Choroid plexus epithelial cell (primary cell): ENCODE measurements around the gene MRPL20.
A peak's percentile ranks its signal among the peaks of the same experiment; 100 is the strongest.

ENCODE experiments used
- DNase-seq: peaks from one replicate; pipeline ENCODE4 v3.0.0-alpha.2; 2010; ENCODE audit warnings: low read depth
- H3K4me3 ChIP-seq: 2 replicates; pipeline ENCODE4 v1.5.1; 2011; ENCODE audit warnings: low read depth, mild to moderate bottlenecking, control low read depth, low read length, moderate library complexity
- CTCF ChIP-seq: conservative IDR thresholded peaks from 2 replicates; pipeline ENCODE4 v1.5.1; 2011; ENCODE audit warnings: low read depth, mild to moderate bottlenecking, control low read depth, inconsistent platforms, low read length, moderate library complexity

MRPL20 gene

GRCh38 chr1:1358433-1359271, 48.4 kb downstream of the MRPL20 start, which contains the start of gene MXRA8:
Gene MXRA8, minus strand, starts transcription at chr1:1358555. Its CDS starts 51 bp downstream, at chr1:1358504.
- no peak for TF ChIP-seq CTCF
- peak within 1 kb of the TSS; percentile 62 for H3K4me3 ChIP-seq
- peak; percentile 68 for DNase-seq

- peak overlapping the region; percentile 62 for H3K4me3 ChIP-seq
- DNase-seq, result peak; percentile 29
- no peak for TF ChIP-seq CTCF
These were observed 49.1 kb downstream of the MRPL20 start for GRCh38 chr1:1357871-1358432.

- DNase-seq, result no peak
- H3K4me3 ChIP-seq, result peak overlapping the region; percentile 62
- TF ChIP-seq CTCF, result no peak
These were observed 50.2 kb downstream of the MRPL20 start for GRCh38 chr1:1356796-1357401.

- H3K4me3 ChIP-seq, result peak overlapping the region; percentile 62
- DNase-seq, result no peak
- TF ChIP-seq CTCF, result no peak
These were observed 50.8 kb downstream of the MRPL20 start for GRCh38 chr1:1356166-1356795.

GRCh38 chr1:1355416-1355815, 51.7 kb downstream of the MRPL20 start:
- peak; percentile 53 for DNase-seq
- peak overlapping the region; percentile 37 for H3K4me3 ChIP-seq
- no peak for TF ChIP-seq CTCF

GRCh38 chr1:1354271-1355247, 52.5 kb downstream of the MRPL20 start:
- no peak for DNase-seq
- TF ChIP-seq CTCF, result no peak
- H3K4me3 ChIP-seq, result no peak overlapping the region
